PC-9 (cell line): ENCODE results near the gene PNPLA2. TPM values are rescaled to one million over a fixed set of nuclear protein-coding genes. Genes with fewer than 3 reads are reported as not detected.

Experiments used
- BruUV-seq: library from RNA; stranded (reverse); fragments of 400-500 nt; replicated peaks from 2 replicates; lab custom pipeline; 2021; lab: Mats Ljungman, UMichigan
- CTCF ChIA-PET: fragments of 300-600 bp; sonication (Branson Sonifier 250); formaldehyde crosslinking; loops from one replicate; lab custom pipeline; 2022; ENCODE audit warnings: antibody characterized with exemption; lab: Charles Lee
- POLR2A ChIA-PET: fragments of 300-600 bp; sonication (Branson Sonifier 250); formaldehyde crosslinking; loops from one replicate; lab custom pipeline; 2022; ENCODE audit warnings: antibody characterized with exemption; ENCODE audit not compliant: unreplicated experiment; lab: Charles Lee
- DNase-seq, 2 experiments: peaks; one replicate each; pipeline versions ENCODE4 v3.0.0 to v3.0.0-alpha.2; 2015 to 2022; ENCODE audit warnings: mixed read lengths in 1 of 2
- H2AFZ ChIP-seq: fragments of 200-600 bp; sonication (generic); 2 replicates; pipeline ENCODE4 v1.8.1; 2017; ENCODE audit warnings: antibody characterized with exemption
- H3F3A ChIP-seq: fragments of 200-600 bp; sonication (generic); 2 replicates; pipeline ENCODE4 v1.8.1; 2017; ENCODE audit warnings: antibody characterized with exemption, mild to moderate bottlenecking, low read depth; ENCODE audit not compliant: insufficient read depth
- H3K27ac ChIP-seq: fragments of 200-600 bp; sonication (generic); 2 replicates; pipeline ENCODE4 v1.6.1; 2016; ENCODE audit warnings: mixed run types
- H3K27me3 ChIP-seq: fragments of 200-600 bp; sonication (generic); 2 replicates; pipeline ENCODE4 v1.6.1; 2016; ENCODE audit warnings: low read depth, mixed run types; ENCODE audit not compliant: insufficient read depth
- H3K36me3 ChIP-seq: fragments of 200-600 bp; sonication (generic); 2 replicates; pipeline ENCODE4 v1.6.1; 2016; ENCODE audit warnings: low read depth, mixed run types
- H3K4me1 ChIP-seq: fragments of 200-600 bp; sonication (generic); replicated peaks from 2 replicates; pipeline ENCODE4 v1.6.1; 2016; ENCODE audit warnings: mixed run types; ENCODE audit not compliant: insufficient read depth
- H3K4me2 ChIP-seq: fragments of 200-600 bp; sonication (generic); 2 replicates; pipeline ENCODE4 v1.6.1; 2017; ENCODE audit warnings: mixed run types
- H3K4me3 ChIP-seq: fragments of 200-600 bp; sonication (generic); 2 replicates; pipeline ENCODE4 v1.6.1; 2016; ENCODE audit warnings: mixed run types
- H3K79me2 ChIP-seq: fragments of 200-600 bp; sonication (generic); 2 replicates; pipeline ENCODE4 v1.6.1; 2017; ENCODE audit warnings: low read depth, mixed run types
- H3K9me2 ChIP-seq: fragments of 200-600 bp; sonication (generic); 2 replicates; pipeline ENCODE4 v1.8.1; 2017; ENCODE audit warnings: mild to moderate bottlenecking; ENCODE audit not compliant: insufficient read depth
- H3K9me3 ChIP-seq: fragments of 200-600 bp; sonication (generic); 2 replicates; pipeline ENCODE4 v1.8.1; 2016; ENCODE audit warnings: low read depth; ENCODE audit not compliant: insufficient read depth
- H4K20me1 ChIP-seq: fragments of 200-600 bp; sonication (generic); 2 replicates; pipeline ENCODE4 v1.8.1; 2017; ENCODE audit not compliant: insufficient read depth
- EZH2 ChIP-seq: fragments of 200-600 bp; sonication (generic); IDR thresholded peaks from 2 replicates; pipeline ENCODE4 v1.8.0; 2017; ENCODE audit warnings: antibody characterized with exemption, low read depth
- intact Hi-C: fragments of 100-400 bp; cut with micrococcal nuclease; formaldehyde crosslinking; loops from one replicate; pipeline ENCODE4 v1.10.0; 2022; ENCODE audit not compliant: unreplicated experiment
- total RNA-seq: library from RNA; stranded (reverse); gene quantifications from 2 replicates; pipeline ENCODE4 v1.2.3, GENCODE V29; 2021
- TF ChIP-seq, protein P1 (sequence below): fragments of 200-600 bp; sonication (generic); conservative IDR thresholded peaks from 2 replicates; pipeline ENCODE4 v1.6.1; 2017; ENCODE audit warnings: mixed run types, antibody characterized with exemption, mild to moderate bottlenecking, moderate library complexity

PNPLA2 gene
- total RNA-seq, 1 experiment from 2014 or later: 137 TPM

DNA sequence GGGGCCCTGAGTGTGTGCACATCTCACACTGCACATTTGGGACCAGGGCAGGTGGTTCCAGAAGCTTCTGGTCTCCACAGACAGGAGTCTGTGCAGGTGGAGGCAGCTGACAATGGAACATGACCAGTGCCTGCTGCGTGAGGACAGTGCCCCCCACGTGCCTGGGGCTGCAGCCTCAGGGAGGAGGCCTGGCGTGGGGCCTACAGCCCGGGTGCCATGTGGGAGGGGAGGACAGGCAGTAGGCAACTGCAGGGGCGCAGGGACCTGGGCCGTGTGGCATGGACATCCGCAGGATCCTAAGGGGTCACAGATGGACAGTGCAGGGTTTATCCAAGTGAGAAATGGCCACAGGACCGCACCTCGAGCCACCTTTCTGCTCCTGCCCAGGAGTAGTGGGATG is 52.8 kb downstream of the PNPLA2 start:
- CTCF ChIA-PET: no interaction called here
- Histone ChIP-seq H3K4me1 (no peaks in the 10 kb centered on the region), H3K4me3 (no peak overlapping the region), H3K9me3 (no peaks in the 10 kb centered on the region), H3K36me3 (no peaks in the 10 kb centered on the region), H3K27ac (no peak overlapping the region), H3F3A (no peaks in the 10 kb centered on the region), H3K79me2 (no peaks in the 10 kb centered on the region), H2AFZ (no peak overlapping the region), H3K4me2 (no peak overlapping the region), H4K20me1 (no peaks in the 10 kb centered on the region; the same call in 1 of the 2 replicates), H3K27me3 (no peaks in the 10 kb centered on the region), H3K9me2 (no peaks in the 10 kb centered on the region)
- POLR2A ChIA-PET: interaction anchor here (0.6 kb wide), 1 partner anchor 31 kb away, joined by 4 read pairs; no protein-coding TSS in a partner anchor
- TF ChIP-seq, protein P1, sequence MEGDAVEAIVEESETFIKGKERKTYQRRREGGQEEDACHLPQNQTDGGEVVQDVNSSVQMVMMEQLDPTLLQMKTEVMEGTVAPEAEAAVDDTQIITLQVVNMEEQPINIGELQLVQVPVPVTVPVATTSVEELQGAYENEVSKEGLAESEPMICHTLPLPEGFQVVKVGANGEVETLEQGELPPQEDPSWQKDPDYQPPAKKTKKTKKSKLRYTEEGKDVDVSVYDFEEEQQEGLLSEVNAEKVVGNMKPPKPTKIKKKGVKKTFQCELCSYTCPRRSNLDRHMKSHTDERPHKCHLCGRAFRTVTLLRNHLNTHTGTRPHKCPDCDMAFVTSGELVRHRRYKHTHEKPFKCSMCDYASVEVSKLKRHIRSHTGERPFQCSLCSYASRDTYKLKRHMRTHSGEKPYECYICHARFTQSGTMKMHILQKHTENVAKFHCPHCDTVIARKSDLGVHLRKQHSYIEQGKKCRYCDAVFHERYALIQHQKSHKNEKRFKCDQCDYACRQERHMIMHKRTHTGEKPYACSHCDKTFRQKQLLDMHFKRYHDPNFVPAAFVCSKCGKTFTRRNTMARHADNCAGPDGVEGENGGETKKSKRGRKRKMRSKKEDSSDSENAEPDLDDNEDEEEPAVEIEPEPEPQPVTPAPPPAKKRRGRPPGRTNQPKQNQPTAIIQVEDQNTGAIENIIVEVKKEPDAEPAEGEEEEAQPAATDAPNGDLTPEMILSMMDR: no peak
- TF ChIP-seq EZH2: no peak
- no peak for DNase-seq
- no TSS peak for BruUV-seq
- intact Hi-C loops: no loop called here

DNA sequence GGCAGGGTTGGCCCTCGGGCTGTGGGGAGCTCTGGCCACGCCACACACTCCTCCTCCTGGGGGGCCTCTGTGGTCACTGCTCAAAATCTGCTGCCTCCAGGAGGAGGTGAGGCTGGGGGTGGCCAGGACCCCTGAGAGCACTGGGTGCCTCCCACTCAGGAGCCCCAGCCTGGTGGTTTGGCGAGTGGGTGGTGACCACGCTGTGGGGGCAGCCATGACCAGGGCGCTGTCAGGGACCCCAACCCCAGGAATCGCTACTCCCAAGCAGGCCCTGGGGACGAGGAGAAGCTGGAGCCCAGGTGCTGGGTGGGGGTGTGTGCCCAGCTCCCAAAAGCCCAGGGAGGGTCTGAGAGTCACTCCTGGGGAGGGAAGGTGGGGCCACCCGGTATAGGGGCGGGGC is 54.1 kb downstream of the PNPLA2 start:
- Histone ChIP-seq H3K36me3 (no peaks in the 10 kb centered on the region), H3K27me3 (no peaks in the 10 kb centered on the region), H3K4me3 (no peak overlapping the region), H3K79me2 (no peaks in the 10 kb centered on the region), H3K4me2 (no peak overlapping the region), H3K9me2 (no peaks in the 10 kb centered on the region), H2AFZ (no peak overlapping the region), H3K27ac (no peak overlapping the region), H3F3A (peaks cover under 1% of the 10 kb centered on the region; the same call in 1 of the 2 replicates), H3K9me3 (no peaks in the 10 kb centered on the region), H4K20me1 (peaks cover under 1% of the 10 kb centered on the region), H3K4me1 (no peaks in the 10 kb centered on the region)
- CTCF ChIA-PET: no interaction called here
- POLR2A ChIA-PET: no interaction called here
- no TSS peak for BruUV-seq
- TF ChIP-seq, protein P1: no peak
- TF ChIP-seq EZH2: no peak
- intact Hi-C loops: no loop called here
- DNase-seq: no peak

DNA sequence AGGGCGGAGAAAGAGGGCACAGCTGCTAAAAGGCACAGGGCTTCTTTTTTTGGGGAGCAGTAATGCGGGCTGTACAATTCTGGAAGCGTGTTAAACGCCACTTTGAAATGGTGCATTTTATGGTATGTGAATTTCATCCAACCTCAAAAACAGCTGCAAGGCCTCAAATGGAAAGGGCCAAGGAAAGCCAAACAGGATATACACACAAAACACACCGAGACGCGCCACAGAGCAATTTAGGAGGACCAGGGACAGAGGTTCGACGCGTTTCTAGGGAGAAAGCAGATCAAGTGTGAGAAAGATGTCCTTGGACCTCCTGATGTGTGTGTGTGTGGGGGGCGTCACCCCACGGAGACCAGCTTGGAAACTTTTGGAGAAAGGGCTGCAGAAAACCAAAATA is 55.0 kb downstream of the PNPLA2 start:
- no peak overlapping the region for H3K4me3 ChIP-seq

More for the DNA sequence above, 55.0 kb downstream of the PNPLA2 start:
- POLR2A ChIA-PET: no interaction called here
- Histone ChIP-seq H3K36me3 (no peaks in the 10 kb centered on the region), H3K9me2 (no peaks in the 10 kb centered on the region), H2AFZ (no peak overlapping the region), H3K27me3 (no peaks in the 10 kb centered on the region), H3F3A (peaks cover 6% of the 10 kb centered on the region; the same call in 1 of the 2 replicates), H3K27ac (no peak overlapping the region), H3K9me3 (no peaks in the 10 kb centered on the region), H3K79me2 (no peaks in the 10 kb centered on the region), H3K4me1 (no peaks in the 10 kb centered on the region), H4K20me1 (peaks cover 2% of the 10 kb centered on the region), H3K4me2 (no peak overlapping the region)
- no peak for DNase-seq
- BruUV-seq: no TSS peak
- TF ChIP-seq EZH2: no peak
- TF ChIP-seq, protein P1: no peak
- intact Hi-C loops: no loop called here
- CTCF ChIA-PET: no interaction called here

Other genes with a start within 250 kb of the PNPLA2 start
- gene PHRF1, start 242.4 kb upstream of the PNPLA2 start, total RNA-seq: 21.7 and 24.5 TPM in 2 replicates
- gene IRF7, start 203.0 kb upstream of the PNPLA2 start, total RNA-seq: 10.7 and 13.1 TPM in 2 replicates
- not detected in 2 replicates for gene CDHR5, start 194.0 kb upstream of the PNPLA2 start, total RNA-seq
- not detected in 2 replicates for gene SCT, start 191.7 kb upstream of the PNPLA2 start, total RNA-seq
- gene DRD4, start 181.6 kb upstream of the PNPLA2 start, total RNA-seq: 0.35 and 1.4 TPM in 2 replicates
- gene DEAF1, start 123.7 kb upstream of the PNPLA2 start, total RNA-seq: 36.9 and 44.4 TPM in 2 replicates
- gene TMEM80, start 123.1 kb upstream of the PNPLA2 start, total RNA-seq: 34.0 and 36.6 TPM in 2 replicates
- 228 and 229 TPM in 2 replicates for gene EPS8L2, start 112.7 kb upstream of the PNPLA2 start, total RNA-seq
- 434 and 446 TPM in 2 replicates for gene TALDO1, start 71.5 kb upstream of the PNPLA2 start, total RNA-seq
- gene GATD1, start 41.4 kb upstream of the PNPLA2 start, total RNA-seq: 52.7 and 61.9 TPM in 2 replicates
- not detected in 2 replicates for gene CEND1, start 28.8 kb upstream of the PNPLA2 start, total RNA-seq
- gene SLC25A22, start 20.6 kb upstream of the PNPLA2 start, total RNA-seq: 24.6 and 25.8 TPM in 2 replicates
- 16.7 and 24.3 TPM in 2 replicates for gene PIDD1, start 13.7 kb upstream of the PNPLA2 start, total RNA-seq
- 1,270 and 1,465 TPM in 2 replicates for gene RPLP2, start 8.9 kb upstream of the PNPLA2 start, total RNA-seq
- gene CRACR2B, start 9.0 kb downstream of the PNPLA2 start, total RNA-seq: 17.5 and 21.2 TPM in 2 replicates
- gene CD151, start 14.0 kb downstream of the PNPLA2 start, total RNA-seq: 184 and 199 TPM in 2 replicates
- gene POLR2L, start 23.6 kb downstream of the PNPLA2 start, total RNA-seq: 87.4 and 99.7 TPM in 2 replicates
- 30.4 and 43.6 TPM in 2 replicates for gene TSPAN4, start 23.9 kb downstream of the PNPLA2 start, total RNA-seq
- gene CHID1, start 91.9 kb downstream of the PNPLA2 start, total RNA-seq: 66.1 and 85.6 TPM in 2 replicates
- gene AP2A2, start 107.0 kb downstream of the PNPLA2 start, total RNA-seq: 39.4 and 44.0 TPM in 2 replicates
- gene MUC6, start 217.8 kb downstream of the PNPLA2 start, total RNA-seq: 0.07 TPM in 1 of 2 replicates, not detected in the other